Prostate gland (tissue), 2 donors: ENCODE measurements around the gene PDLIM7.

ENCODE experiments used
- POLR2AphosphoS5 ChIP-seq: sonication (generic); formaldehyde crosslinking; IDR thresholded peaks from one replicate; pipeline ENCODE4 v1.6.1; 2017; ENCODE audit warnings: antibody characterized with exemption
- TF ChIP-seq, protein P1 (sequence below), 4 experiments: fragments of 200-600 bp in 2 of 4; fragments of 450-650 bp in 2 of 4; sonication (generic) in 2 of 4; IDR thresholded peaks; 1 replicate in 3 of 4; 2 replicates in 1 of 4; pipeline ENCODE4 v1.5.1; 2016 to 2019; ENCODE audit warnings: antibody characterized with exemption in 4 of 4, mild to moderate bottlenecking in 2 of 4, moderate library complexity in 2 of 4

DNA sequence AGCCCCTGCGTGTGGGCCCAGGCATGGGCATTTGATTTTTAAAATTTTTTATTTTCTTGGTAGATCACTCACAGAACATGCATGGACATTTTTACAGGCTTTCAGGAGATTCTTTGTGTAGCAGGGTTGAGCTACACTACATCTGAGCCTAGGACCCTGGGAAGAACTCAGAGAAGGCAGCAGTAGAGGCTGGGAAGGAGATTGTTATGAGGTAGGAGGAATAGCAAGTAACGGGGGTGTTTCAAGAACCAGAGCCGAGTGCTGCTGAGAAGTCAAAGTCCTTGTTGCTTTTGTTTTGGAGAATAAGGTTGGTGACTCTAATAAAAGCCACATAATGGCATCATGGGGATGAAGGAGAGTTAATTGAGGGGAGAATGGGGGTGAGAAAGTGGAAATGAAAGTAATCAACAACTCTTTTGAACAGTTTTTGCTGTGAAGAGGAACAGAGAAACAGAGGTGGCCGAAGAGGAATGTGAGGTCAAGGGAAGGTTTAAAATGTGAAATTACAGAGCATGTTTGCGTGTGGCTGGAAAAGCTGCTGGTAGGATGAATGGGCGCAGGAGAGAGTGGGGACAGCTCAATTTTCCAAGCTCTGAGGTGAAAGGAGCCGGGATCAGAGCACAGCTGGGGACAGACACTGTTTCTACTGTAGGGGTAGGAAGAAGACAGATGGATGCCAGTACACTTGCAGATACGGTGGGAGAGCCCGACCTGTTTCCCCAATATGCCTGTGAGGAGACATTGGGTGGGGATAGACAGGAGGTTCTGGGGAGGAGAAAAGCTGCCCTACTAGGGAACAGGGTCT lies 4.7 kb upstream of the PDLIM7 start:
- TF ChIP-seq POLR2AphosphoS5: no peak
- TF ChIP-seq, protein P1, sequence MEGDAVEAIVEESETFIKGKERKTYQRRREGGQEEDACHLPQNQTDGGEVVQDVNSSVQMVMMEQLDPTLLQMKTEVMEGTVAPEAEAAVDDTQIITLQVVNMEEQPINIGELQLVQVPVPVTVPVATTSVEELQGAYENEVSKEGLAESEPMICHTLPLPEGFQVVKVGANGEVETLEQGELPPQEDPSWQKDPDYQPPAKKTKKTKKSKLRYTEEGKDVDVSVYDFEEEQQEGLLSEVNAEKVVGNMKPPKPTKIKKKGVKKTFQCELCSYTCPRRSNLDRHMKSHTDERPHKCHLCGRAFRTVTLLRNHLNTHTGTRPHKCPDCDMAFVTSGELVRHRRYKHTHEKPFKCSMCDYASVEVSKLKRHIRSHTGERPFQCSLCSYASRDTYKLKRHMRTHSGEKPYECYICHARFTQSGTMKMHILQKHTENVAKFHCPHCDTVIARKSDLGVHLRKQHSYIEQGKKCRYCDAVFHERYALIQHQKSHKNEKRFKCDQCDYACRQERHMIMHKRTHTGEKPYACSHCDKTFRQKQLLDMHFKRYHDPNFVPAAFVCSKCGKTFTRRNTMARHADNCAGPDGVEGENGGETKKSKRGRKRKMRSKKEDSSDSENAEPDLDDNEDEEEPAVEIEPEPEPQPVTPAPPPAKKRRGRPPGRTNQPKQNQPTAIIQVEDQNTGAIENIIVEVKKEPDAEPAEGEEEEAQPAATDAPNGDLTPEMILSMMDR (IDR thresholded peaks at IDR 0.05): no peak
